GM21360 (cell line): ENCODE measurements around the gene C6orf15.

ENCODE experiments used
- ATAC-seq: cut with Tn5 transposase; IDR thresholded peaks from one replicate; pipeline ENCODE4 v1.9.1; 2021; ENCODE audit warnings: mild to moderate bottlenecking, moderate library complexity; ENCODE audit not compliant: unreplicated experiment

C6orf15 gene

DNA sequence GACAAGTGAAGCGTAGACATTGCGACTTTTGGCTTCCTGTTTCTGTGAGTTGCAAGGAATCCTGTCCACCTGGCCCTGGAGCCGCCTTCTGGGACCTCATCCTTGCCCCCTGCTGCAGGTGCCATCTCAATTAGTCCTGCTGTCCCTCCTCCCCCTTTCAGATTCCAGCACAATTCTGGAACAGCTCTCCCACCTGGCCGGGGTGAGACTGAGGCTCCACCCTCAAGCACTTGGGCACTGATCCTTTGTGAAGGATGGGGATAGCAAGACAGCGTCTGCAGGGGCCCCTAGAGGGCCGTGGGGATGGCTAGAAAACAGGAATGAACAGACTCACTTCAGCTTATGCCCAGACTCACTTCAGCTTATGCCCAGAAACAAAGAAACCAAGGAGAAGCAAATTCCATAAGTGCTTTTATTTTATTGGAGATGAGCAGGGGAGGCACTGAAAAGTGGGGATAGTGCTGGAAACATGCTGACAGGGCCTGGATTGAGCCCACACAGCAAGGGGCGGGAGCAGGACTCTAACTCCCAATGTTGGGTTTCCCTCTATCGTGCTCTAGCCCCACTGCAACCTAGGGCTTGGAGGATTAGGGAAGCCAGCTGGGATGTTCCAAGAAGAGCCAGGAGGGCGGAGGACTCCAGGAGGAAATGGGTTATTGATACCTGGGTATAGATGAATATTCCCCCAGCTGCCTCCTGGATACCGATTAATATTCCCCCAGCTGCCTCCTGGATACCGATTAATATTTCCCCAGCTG is 1.4 kb downstream of the C6orf15 start:
- ATAC-seq, result no peak

DNA sequence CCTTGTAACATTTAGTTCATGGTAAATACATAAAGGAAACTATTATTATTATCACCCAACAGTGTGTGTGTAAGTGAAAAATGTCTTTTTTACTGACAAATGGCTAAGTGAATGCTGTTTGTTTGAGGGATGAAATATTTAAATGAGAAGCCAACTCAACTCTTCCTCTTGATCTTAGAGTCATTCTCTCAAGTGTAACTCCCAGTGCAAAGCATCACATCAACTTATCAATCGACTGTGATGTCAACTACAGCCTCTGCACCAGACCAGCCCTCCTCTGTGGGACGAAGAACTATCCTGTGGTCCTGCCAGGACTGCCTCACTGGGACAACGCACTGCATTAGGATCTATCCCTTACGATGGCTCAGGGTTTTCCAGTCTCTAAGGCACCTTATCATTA is 5.3 kb downstream of the C6orf15 start:
- no peak for ATAC-seq

DNA sequence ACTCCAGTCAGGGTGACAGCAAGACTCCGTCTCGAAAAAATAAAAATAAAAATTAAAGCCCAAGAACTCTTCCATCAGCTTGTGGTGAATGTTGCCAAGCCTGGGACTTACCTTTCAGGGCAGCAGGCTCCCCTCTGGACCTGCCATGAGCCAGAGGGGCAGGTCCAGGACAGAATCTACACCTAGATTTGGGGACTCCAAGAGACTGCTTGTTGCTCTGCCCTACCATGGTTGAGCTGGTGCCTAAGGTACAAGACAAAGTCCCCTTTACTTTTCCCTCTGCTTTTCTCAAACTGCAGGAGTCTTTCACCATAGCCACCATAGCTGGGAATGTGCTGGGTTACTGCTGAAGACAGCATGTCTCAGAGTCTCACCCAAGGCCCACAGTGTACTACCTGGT is 9.2 kb downstream of the C6orf15 start:
- ATAC-seq, result no peak

DNA sequence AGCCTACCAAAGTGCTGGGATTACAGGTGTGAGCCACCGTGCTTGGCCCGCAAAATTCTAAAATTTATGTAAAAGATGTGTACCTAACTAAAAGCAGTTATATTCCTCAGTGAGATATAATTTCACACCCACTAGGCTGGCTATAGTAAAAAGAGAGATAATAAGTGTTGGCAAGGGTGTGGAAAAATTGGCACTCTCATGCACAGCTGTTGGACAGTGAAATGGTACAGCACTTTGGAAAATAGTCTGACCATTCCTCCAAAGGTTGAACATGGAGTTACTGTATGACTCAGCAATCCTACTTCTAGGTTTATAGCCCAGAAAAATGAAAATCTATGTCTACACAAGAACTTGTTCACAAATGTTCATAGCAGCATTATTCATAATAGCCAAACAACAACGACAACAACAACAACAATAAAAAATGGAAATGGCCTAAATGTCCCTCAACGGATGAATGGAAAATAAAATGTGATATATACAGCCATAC is 13.9 kb downstream of the C6orf15 start:
- ATAC-seq, result no peak

DNA sequence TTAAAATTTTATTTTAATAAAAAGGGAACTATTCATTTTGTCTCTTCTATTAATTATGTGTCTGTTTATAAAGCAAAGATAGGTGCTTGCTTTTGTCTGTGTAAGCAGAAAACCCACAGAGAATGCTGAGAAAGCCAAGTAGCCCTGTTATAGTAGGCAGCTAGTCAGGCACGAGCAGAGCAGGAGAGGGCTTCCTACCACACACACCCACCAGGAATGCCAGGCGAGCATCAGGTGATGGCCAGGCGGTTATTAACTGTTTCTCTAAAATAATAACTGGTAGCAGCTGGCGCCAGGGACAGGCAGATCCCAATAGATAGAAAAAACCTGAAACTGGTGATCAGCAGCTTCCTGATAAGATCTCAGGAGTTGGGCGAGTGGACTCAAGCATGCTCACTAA is 15.7 kb downstream of the C6orf15 start:
- no peak for ATAC-seq

DNA sequence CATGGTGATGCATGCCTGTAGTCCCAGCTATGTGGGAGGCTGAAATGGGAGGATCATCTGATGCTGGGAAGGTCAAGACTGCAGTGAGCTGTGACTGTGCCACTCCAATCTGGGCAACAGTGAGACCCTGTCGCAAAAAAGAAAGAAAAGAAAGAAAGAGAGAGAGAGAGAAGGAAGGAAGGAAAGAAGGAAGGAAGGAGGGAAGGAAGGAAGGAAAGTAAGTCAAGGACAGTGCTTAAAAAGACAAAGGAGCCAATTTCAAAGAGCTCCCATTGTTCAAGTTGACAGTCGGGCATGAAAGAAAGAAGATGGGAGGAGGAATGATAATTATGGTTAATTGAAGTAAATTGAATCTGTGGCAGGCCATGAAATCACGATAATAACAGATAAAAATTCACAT is 16.2 kb downstream of the C6orf15 start:
- no peak for ATAC-seq

DNA sequence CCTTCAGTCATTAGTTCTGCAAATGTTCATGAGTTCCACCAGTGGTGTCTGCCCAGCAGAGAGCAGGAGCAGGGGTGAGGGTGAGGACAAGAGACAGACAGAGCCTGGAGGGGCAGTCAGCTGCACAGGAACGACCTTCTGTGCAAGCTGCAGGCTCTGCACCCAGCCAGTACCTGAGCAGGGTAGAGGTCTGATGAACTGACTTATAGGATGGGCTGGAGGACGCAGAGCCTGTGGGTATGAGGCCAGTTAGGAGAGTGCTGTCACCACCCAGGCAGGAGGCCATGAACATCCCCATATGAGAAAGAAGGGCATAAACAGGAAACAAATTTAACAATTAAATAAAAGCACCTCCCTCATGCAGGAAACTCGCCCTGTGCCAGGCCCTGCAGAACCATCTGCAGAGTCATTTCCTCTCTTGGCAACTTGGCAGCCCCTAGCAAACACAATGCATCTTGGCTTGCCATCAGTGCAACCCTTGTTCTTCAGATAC is 17.9 kb downstream of the C6orf15 start:
- ATAC-seq, result no peak

DNA sequence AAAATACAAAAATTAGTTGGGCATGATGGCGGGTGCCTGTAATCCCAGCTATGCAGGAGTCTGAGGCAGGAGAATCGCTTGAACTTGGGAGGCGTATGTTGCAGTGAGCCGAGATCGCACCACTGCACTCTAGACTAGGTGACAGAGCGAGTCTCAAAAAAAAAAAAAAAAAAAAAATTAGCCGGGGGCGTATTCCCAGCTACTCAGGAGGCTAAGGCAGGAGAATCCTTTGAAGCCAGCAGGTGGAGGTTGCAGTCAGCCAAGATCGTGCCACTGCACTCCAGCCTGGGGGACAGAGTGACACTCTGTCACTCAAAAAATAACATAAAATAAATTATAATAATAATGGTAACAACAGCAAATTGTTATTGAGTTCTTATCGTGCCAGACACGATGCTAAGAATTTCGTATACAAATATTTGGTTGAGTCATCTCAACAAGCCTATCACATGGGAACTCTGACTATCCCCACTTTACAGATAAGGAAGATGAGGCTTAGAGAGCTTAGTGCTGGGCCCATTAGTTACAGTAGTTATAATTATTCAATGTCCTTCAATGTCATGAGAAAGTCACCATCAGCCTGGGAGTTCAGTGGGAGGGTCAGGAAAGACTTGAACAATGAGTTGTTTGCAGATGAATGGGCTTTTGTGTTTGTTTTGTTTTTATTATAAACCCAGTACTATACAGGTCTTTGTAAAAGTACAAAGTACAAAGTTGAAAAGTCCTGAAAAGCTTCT is 19.4 kb downstream of the C6orf15 start:
- ATAC-seq, result no peak

DNA sequence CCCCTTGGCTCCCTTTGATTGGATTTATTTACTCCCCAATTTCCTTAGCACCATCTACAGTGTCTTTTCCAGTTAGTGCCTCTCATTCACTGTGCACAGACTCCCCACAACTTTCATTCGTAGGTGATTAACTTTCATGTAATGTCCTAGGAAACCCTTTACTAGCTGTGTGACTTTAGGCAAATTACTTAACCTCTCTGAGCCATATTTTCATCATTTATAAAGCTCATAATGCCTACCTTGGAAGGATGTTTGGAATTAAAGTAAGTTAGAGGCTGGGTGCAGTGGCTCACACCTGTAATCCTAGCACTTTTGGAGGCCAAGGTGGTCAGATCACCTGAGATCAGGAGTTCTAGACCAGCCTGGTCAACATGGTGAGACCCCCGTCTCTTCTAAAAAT is 20.1 kb downstream of the C6orf15 start:
- ATAC-seq, result no peak

DNA sequence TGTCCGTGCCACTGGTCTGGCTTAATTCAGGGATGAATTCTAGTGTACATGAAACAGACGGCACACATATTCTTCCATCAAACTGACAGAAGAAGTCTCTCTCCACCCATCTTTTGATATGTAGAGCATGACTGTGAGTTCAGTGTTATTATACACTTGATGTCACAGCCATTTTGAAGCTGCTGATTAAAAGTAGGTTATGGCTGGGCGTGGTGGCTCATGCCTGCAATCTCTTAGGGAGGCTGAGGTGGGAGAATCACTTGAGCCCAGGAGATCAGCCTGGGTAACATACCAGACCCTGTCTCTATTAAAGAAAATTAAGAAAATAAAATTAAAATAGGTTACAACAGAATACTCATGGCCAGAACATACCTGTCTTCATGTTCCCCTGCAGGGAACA is 20.7 kb downstream of the C6orf15 start:
- no peak for ATAC-seq

DNA sequence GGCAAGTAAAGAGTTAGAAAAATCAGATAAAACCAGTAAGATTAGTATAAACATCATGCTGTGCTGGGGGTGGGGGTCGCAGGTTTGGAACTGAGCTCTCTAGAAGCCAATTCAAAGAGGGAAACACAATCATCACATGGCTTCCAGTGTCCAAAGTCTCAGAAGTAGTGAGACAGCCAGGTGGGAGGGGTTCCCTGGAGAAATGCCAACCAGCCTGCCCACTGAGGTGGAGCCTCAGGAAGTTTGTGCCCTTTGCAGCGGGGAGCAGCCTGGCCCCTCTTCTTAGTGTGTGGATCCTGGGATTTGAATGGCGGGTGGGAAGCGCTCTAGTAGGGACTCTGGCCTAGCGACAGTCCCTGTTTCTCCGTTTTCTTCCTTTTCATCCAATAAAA is 21.4 kb downstream of the C6orf15 start:
- no peak for ATAC-seq

DNA sequence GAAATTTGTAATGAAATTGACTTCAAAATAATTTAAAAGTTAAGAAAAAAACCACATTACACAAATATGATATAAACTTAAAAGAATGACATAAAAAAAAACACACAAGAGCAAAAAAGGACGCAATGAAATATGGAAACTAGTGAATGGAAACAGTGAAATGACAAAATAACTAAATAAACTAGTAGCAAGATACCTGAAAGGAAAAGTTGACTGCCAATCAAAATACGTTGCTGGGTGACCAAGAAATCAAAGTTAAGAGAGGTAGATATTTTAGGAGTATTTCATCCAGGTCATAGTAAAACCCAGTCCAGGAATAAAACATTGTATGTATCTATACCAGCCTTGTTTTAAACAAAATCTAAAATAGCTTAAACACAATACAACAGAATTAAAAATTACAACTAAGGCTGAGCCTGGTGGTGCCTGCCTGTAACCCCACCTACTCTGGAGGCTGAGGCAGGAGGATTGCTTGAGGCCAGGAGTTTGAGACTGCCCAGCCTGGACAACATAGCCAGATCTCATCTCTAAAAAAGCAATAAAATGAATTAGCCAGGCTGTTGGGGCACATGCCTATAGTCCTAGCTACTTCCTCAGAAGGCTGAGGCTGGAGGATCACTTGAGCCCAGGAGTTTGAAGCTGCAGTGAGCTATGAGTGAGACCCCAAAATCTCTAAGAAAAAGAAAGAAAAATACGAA is 22.0 kb downstream of the C6orf15 start:
- ATAC-seq, result no peak

DNA sequence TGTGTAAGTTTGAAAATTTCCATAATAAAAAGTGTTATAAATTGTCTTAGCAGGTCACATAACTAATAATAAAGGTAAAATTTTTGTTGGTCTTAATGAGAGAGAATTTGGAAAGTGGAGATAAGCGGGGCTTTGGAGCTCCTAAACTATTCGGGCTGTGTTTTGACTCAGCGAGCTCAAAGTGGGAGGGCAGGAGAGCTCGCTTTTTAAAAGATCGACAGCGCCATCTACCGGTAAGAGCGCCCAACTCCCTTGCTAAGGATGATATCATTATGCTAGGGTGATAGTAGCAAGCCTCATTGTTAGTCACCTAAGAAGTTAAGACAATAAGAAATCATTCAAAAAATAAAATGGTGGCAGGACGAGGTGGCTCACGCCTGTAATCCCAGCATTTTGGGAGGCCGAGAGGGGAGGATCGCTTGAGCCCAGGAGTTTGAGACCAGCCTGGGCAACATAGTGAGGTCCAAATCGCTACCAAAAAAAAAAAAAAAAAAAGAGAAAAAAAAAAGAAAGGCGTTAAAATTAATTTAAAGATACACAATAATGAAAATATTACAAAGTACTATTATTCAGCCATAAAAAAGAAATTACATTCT is 24.8 kb downstream of the C6orf15 start:
- no peak for ATAC-seq

DNA sequence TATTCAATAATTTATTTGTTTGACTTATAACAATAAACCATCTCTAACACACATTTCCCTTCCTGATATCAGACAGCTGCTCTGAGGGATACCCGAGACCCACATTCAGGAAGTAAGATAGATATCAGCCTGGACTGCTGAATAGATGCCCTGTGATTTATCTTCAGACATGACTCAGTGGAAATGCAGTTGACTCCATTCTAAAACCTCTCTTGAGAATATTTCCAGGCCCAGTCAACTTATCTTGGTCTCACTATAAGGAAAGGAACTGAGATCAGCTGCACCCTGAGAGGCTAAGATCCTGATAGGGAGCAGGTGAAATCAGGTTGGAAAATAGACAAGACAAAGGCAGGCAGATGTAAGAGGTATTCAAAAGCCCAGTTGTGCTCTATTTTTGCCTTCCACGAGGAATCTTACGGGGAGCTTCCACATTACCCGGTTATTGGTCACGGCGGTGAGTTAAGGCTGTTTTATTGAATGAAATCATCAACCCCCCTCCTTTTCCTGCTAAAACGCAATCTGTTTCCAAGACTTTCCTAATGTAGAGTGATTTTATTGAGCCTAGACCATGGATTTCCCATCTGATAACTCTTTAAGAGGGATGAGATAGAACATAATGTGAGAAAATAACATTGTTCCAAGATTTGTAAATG is 25.5 kb downstream of the C6orf15 start:
- no peak for ATAC-seq

DNA sequence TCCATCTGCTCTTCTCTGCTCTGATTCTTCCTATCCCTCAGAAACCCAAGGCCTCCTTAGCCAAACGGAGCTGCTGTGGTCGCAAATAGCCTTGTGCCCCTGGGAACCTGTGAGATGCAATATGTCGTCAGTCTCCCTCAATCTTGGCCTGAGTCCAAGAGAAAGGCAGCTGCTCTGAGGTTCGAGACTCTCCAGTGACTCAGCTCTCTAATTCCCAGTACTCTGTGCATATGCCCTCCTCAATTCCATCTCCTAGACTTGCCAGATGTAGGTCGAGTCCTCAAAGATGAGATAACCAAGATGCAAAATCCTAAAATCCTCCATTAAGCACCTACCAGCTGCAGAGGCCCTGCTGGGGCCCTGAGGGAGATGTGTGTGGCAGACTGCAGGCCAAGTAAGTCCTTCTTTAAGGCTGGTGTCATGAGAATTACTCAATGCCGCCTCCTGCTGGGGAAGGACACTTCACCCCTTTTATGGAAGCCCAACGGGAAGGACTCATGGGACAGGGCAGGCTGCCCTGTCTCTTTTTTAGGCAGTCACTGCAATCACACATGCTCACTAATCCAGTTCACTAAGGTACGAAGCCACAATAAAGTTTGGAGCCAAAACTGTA is 28.5 kb downstream of the C6orf15 start:
- ATAC-seq, result no peak

DNA sequence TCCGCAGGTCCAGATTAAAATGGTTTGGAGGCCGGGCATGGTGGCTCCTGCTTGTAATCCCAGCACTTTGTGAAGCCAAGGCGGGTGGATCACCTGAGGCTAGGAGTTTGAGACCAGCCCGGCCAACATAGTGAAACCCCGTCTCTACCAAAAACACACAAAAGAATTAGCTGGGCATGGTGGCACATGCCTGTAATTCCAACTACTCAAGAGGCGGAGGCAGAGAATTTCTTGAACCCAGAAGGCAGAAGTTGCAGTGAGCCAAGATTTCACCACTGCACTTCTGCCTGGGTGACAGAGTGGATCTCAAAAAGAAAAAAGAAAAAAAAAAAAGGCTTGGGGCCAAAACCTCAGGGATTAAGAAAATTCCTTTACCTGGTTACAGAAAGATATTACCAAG is 30.5 kb downstream of the C6orf15 start:
- ATAC-seq, result no peak

DNA sequence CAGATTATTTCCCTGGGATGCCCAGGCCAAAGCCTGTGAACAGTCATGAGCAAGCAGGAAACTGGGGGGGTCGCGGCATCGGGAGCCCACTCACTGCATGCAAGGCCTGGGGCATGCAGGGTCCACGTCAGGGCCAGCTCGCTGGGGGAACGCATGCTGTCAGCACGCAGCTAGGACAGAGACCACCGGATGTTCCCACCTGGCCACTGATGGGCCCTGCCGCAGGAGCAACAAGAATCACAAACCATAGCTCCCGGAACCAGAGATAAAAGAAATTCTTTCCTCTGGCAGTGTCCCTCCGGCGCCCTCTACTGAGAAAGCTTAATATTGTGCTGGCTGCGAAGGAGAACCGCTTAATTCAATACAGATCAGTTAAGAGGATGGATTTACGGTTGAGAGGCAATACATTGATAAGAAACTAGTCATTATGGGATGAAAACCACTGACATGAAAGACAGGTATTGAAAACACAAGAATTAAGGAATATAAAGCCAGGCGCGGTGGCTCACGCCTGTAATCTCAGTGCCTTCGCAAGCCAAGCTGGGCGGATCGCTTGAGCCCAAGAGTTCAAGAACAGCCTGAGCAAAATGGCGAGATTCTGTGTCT is 32.6 kb downstream of the C6orf15 start:
- no peak for ATAC-seq

DNA sequence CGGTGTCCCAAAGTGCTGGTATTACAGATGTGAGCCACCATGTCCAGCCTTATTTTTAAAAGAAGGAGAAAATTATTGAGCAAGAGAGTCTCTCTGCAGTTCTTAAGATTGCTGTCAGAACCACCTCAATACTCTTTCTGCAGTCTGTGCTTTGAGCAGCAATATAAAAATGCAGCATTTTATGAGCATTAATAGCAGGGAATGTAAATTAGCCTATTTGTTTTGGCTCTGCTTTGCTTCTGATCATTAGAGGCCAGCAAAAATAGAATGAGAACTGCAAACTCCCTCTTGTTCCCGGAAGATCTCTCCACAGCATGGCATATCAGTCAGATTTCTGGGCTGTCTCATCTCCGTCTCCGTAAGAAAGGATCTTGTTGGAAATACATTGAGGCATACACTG is 35.8 kb downstream of the C6orf15 start:
- ATAC-seq, result no peak

DNA sequence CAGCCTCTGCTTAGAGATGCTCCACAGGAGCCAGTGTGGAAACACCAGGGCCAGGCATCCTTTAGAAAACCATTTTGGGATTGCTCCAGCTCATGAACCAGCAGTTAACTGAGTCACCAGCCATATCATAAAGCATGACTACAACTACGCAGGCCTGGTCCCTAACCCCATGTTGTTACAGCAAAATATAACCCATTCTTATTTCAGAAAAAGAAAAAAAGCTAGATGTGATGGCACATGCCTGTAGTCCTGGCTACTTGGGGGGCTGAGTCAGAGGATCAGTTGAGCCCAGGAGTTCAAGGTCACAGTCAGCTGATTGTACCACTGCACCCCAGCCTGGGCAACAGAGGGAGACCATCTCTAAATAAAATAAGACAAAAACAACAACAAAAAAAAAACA is 36.8 kb downstream of the C6orf15 start:
- ATAC-seq, result no peak

DNA sequence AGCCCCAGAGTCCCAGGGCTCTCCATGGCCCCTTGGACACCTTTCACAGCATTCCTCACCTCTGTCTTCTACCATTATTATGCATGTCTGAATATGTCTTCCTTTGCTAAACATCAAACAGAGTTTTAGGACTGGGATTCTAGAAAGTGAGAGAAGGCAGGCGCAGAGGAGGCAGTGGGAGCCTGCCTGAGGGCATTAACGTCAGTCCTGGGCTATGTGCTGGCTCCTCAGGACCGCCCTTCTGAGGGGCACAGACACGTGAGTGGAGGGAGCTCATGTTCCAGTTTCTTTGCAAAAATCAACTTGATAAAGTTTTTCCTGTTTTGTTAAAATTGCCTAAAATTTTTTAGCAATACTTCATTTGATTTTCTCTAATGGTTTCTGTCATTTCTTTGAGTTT is 38.0 kb downstream of the C6orf15 start:
- no peak for ATAC-seq
